ENCODE results near the gene CSMD2. TPM values are rescaled to one million over a fixed set of nuclear protein-coding genes. Genes with fewer than 3 reads are reported as not detected.

CSMD2 gene
- total and polyA plus RNA-seq, 12 donors = 0.35 to 5.1 (median 1.5) TPM

GRCh38 chr1:33477451-33477850, 687.6 kb downstream of the CSMD2 start:
- Histone ChIP-seq H3K36me3 (replicated peaks in 1 of 2) (peaks cover 0 to 8% of the 10 kb centered on the region in 2 donors), H3K4me3 (no peak overlapping the region), H3K27ac (no peak overlapping the region), H3K4me1 (replicated peaks in 1 of 2) (peaks cover 9 to 14% of the 10 kb centered on the region in 2 donors), H3K9me3 (replicated peaks in 1 of 3) (no peaks in the 10 kb centered on the region), H3K27me3 (no peaks in the 10 kb centered on the region)
- WGBS, 4 donors = 70 to 90% (median 73%) methylated on average over 4 of the region's 4 CpGs
- DNase-seq = no peak
- intact Hi-C loops (cut with DNase I) = loop anchor here in 1 of 2 donors (10.0 kb wide), 1 partner anchor 137 kb away; no protein-coding TSS in a partner anchor
- TF ChIP-seq CTCF (IDR thresholded peaks at IDR 0.05) = no peak

GRCh38 chr1:33473900-33474299, 691.1 kb downstream of the CSMD2 start:
- TF ChIP-seq POLR2A (IDR thresholded peaks at IDR 0.05) = no peak
- TF ChIP-seq CTCF (IDR thresholded peaks at IDR 0.05) = no peak
- H3K27ac ChIP-seq = peak overlapping the region in 1 of 5 donors; percentile 5
- no peaks in the 10 kb centered on the region for H3K9me3 ChIP-seq (replicated peaks in 1 of 3)
- H3K4me1 ChIP-seq (replicated peaks in 1 of 2) = peaks cover 9 to 28% of the 10 kb centered on the region in 2 donors
- DNase-seq = peak in 6 of 7 donors; percentile 45 to 60 (median 50)
- no peaks in the 10 kb centered on the region for H3K36me3 ChIP-seq (replicated peaks in 1 of 2)
- peak overlapping the region in 1 of 4 donors; percentile 74 for H3K4me3 ChIP-seq
- no peaks in the 10 kb centered on the region for H3K27me3 ChIP-seq
- intact Hi-C loops (cut with DNase I) = loop anchor here (5.0 to 10.0 kb wide), 2 partner anchors 138 to 141 kb away; no protein-coding TSS in a partner anchor

GRCh38 chr1:33472269-33472980, 692.6 kb downstream of the CSMD2 start, which contains the start of gene ZSCAN20:
Gene ZSCAN20, plus strand, starts transcription at chr1:33472645. Its CDS starts 6,644 bp downstream, at chr1:33479289.
- intact Hi-C loops (cut with DNase I) = loop anchor here (5.0 to 10.0 kb wide), 2 partner anchors 140 to 142 kb away; no protein-coding TSS in a partner anchor
- Histone ChIP-seq H3K27ac (peak within 1 kb of the TSS in 3 of 5 donors; percentile 48 to 68 (median 58)), H3K4me1 (replicated peaks in 1 of 2) (peaks cover 9 to 28% of the 10 kb centered on the region in 2 donors), H3K27me3 (no peaks in the 10 kb centered on the region), H3K4me3 (peak within 1 kb of the TSS in 3 of 4 donors; percentile 44 to 82 (median 74)), H3K36me3 (replicated peaks in 1 of 2) (no peaks in the 10 kb centered on the region), H3K9me3 (replicated peaks in 1 of 3) (no peaks in the 10 kb centered on the region)
- 0 to 1% (median 1%) methylated on average over 14 to 38 of the region's 38 CpGs for WGBS, 4 donors
- no peak for TF ChIP-seq CTCF (IDR thresholded peaks at IDR 0.05)
- TF ChIP-seq POLR2A (IDR thresholded peaks at IDR 0.05) = peak in 1 of 2 donors; percentile 30
- peak; percentile 96 to 100 (median 98) for DNase-seq

- TF ChIP-seq CTCF (IDR thresholded peaks at IDR 0.05) (no peak), POLR2A (IDR thresholded peaks at IDR 0.05) (no peak)
- H3K36me3 ChIP-seq (replicated peaks in 1 of 2) = no peaks in the 10 kb centered on the region
- no peaks in the 10 kb centered on the region for H3K9me3 ChIP-seq (replicated peaks in 1 of 3)
- DNase-seq = no peak
- no peak overlapping the region for H3K4me3 ChIP-seq
- peaks cover 9 to 28% of the 10 kb centered on the region in 2 donors for H3K4me1 ChIP-seq (replicated peaks in 1 of 2)
- 61 to 82% (median 80%) methylated on average over 4 of the region's 4 CpGs for WGBS, 4 donors
- no peaks in the 10 kb centered on the region for H3K27me3 ChIP-seq
- intact Hi-C loops (cut with DNase I) = loop anchor here (5.0 to 10.0 kb wide), 2 partner anchors 141 to 143 kb away; no protein-coding TSS in a partner anchor
- peak overlapping the region in 1 of 5 donors; percentile 68 for H3K27ac ChIP-seq
Measured at GRCh38 chr1:33471416-33471815, 693.6 kb downstream of the CSMD2 start.
